ENCODE data around the gene OSCP1. TPM values are rescaled to one million over a fixed set of nuclear protein-coding genes. Genes with fewer than 3 reads are reported as not detected.

The OSCP1 gene
- total and polyA plus RNA-seq, 2 donors (not counting 1 experiment from before 2014, with no cell fraction given), result 0.16 to 0.94 TPM

DNA sequence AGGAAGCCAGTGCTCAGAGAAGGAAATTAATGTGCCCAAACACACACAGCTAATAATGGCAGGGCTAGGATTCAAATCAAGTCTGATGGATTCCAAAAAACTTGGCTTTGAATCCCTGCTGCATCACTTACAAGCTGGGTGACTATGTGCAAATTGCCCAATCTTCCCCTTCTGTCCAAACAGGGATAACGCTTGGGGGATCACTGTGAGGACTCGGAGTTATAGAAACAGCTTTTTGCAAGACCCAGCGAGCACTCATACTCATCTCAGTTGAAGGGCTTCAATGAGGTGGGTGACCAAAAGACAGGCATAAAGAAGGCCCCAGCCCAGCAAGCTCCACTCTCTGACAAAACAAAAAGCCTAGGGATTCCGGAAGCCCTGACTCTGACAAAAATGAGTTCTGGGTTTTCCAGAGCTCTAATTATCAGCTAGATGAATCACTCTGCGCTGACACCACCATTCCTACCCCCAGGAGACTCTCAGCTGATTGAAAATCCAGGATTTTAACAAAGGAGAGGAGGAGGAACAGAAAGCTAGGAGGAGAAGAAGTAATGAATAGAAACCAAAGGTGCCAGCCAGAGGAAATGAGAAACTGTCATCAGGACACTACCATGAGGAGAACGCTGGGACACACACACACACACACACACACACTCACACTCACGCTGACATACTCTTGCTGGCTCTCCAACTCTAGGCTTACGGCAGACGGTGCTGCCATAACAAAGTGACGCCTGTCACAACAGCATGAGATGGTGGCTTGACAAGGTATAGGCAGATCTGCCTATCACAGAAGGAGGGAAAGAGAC, 62.9 kb downstream of the OSCP1 start:
- H3K79me2 ChIP-seq (ENCODE audit: control insufficient read depth, insufficient read depth, low read length), result peaks cover 72% of the 10 kb centered on the region
- H2AFZ ChIP-seq (ENCODE audit: insufficient read depth, low read depth, low read length, poor library complexity, severe bottlenecking), result no peak overlapping the region
- peaks cover 77 to 85% of the 10 kb centered on the region in 2 donors for H3K4me1 ChIP-seq (ENCODE audit: control insufficient read depth in 2 of 2, insufficient read depth in 2 of 2, low read length in 2 of 2)
- peak overlapping the region; percentile 92 to 93 for H3K27ac ChIP-seq (ENCODE audit: low read length in 2 of 2)
- peaks cover 30% of the 10 kb centered on the region for H4K20me1 ChIP-seq (ENCODE audit: control insufficient read depth, insufficient read depth, low read length, poor library complexity, severe bottlenecking)
- peak; percentile 50 for DNase-seq
- peak overlapping the region in 2 of 5 experiments; percentile 67 to 80 for H3K4me3 ChIP-seq (ENCODE audit: control extremely low read depth in 1 of 5, extremely low read depth in 1 of 5, insufficient read depth in 1 of 5, low read depth in 2 of 5, low read length in 4 of 5)
- no peaks in the 10 kb centered on the region for H3K27me3 ChIP-seq (replicated peaks in 1 of 4; ENCODE audit: control extremely low read depth in 1 of 4, control insufficient read depth in 3 of 4, insufficient read depth in 4 of 4, low read length in 3 of 4)
- peak overlapping the region; percentile 79 for H3K4me2 ChIP-seq (replicated peaks; ENCODE audit: low read depth, low read length, poor library complexity, severe bottlenecking)
- peaks cover 83% of the 10 kb centered on the region for H3K4me1 Mint-ChIP-seq
- peak overlapping the region; percentile 100 for H3K27ac Mint-ChIP-seq
- ChIA-PET CTCF (interaction anchor here (0.9 to 3.2 kb wide), 15 partner anchors 10 to 238 kb away, joined by 3 to 29 read pairs (median 5); partner anchors contain the start of genes LSM10, SH3D21 and TRAPPC3), POLR2A (interaction anchor here (0.7 to 3.4 kb wide), 7 partner anchors 10 to 238 kb away, joined by 3 to 34 read pairs (median 4); partner anchors contain the start of genes LSM10, SH3D21, THRAP3 and TRAPPC3)
- TF ChIP-seq EZH2 (IDR thresholded peaks at IDR 0.05; ENCODE audit: borderline replicate concordance, insufficient read depth, low read depth, low read length, poor library complexity, severe bottlenecking) (no peak), CTCF (IDR thresholded peaks at IDR 0.05) (no peak)
- no peaks in the 10 kb centered on the region for H3K27me3 Mint-ChIP-seq
- peak overlapping the region; percentile 97 for H3K4me3 Mint-ChIP-seq
- intact Hi-C loops (cut with micrococcal nuclease), result loop anchor here (2.0 to 5.0 kb wide), 2 partner anchors 299 to 1090 kb away; partner anchors contain the start of gene ADPRS
- peaks cover 0 to 22% of the 10 kb centered on the region in 2 experiments for H3K36me3 ChIP-seq (replicated peaks in 1 of 2; ENCODE audit: control extremely low read depth in 1 of 2, control insufficient read depth in 1 of 2, extremely low read depth in 1 of 2, insufficient read depth in 2 of 2, low read length in 1 of 2)
- peaks cover 0 to 4% (median 0%) of the 10 kb centered on the region in 3 donors for H3K9me3 ChIP-seq (ENCODE audit: control extremely low read depth in 1 of 3, control insufficient read depth in 2 of 3, insufficient read depth in 1 of 3, low read length in 2 of 3)
- 68% methylated on average over 8 of the region's 10 CpGs for WGBS (ENCODE audit: insufficient coverage)
- H3K9me3 Mint-ChIP-seq (ENCODE audit: insufficient read depth), result no peaks in the 10 kb centered on the region
- ATAC-seq (ENCODE audit: low read depth), result no peak
- H3K9ac ChIP-seq (ENCODE audit: low read length), result peak overlapping the region; percentile 67
